IMR-90 (cell line): Measurements from ENCODE around the gene PPP1R16B. TPM values are rescaled to one million over a fixed set of nuclear protein-coding genes. Genes with fewer than 3 reads are reported as not detected.

Experiments used
- ATAC-seq: fragments of 200-7000 bp; cut with Tn5 transposase; 2 replicates; pipeline ENCODE4 v1.9.1; 2020; ENCODE audit warnings: low read depth, mild to moderate bottlenecking, moderate library complexity
- BruUV-seq: library from RNA; stranded (reverse); fragments of 400-500 nt; replicated peaks from 2 replicates; lab custom pipeline; 2021; lab: Mats Ljungman, UMichigan
- CTCF ChIA-PET: fragments of 300-600 bp; formaldehyde crosslinking; extraction: SDS; loops from one replicate; lab custom pipeline; 2021; ENCODE audit warnings: antibody characterized with exemption; lab: Yijun Ruan, JAX
- POLR2A ChIA-PET: fragments of 300-600 bp; sonication (Branson Sonifier 250); formaldehyde crosslinking; loops from one replicate; lab custom pipeline; 2022; ENCODE audit warnings: antibody characterized with exemption; ENCODE audit not compliant: unreplicated experiment; lab: Charles Lee
- DNase-seq: peaks from one replicate; pipeline ENCODE4 v3.0.0; 2013
- H2AFZ ChIP-seq: replicated peaks from 2 replicates; pipeline ENCODE3; 2013; ENCODE audit warnings: low read length, mild to moderate bottlenecking; ENCODE audit not compliant: poor library complexity
- H2AK5ac ChIP-seq: 2 replicates; pipeline ENCODE4 v1.6.1; 2013; ENCODE audit warnings: low read depth, low read length, inconsistent platforms
- H2AK9ac ChIP-seq: replicated peaks from 2 replicates; pipeline ENCODE3; 2013; ENCODE audit warnings: mild to moderate bottlenecking, low read depth, low read length, moderate library complexity; ENCODE audit not compliant: poor library complexity
- H2BK120ac ChIP-seq: 2 replicates; pipeline ENCODE4 v1.6.1; 2013; ENCODE audit warnings: low read depth, low read length, inconsistent platforms
- H2BK15ac ChIP-seq: 3 replicates; pipeline ENCODE4 v1.6.1; 2013; ENCODE audit warnings: low read depth, low read length, inconsistent platforms
- H2BK20ac ChIP-seq: 2 replicates; pipeline ENCODE4 v1.6.1; 2013; ENCODE audit warnings: low read depth, mild to moderate bottlenecking, inconsistent platforms, low read length, moderate library complexity
- H2BK5ac ChIP-seq: 2 replicates; pipeline ENCODE4 v1.6.1; 2013; ENCODE audit warnings: mild to moderate bottlenecking, low read depth, low read length, inconsistent platforms; ENCODE audit not compliant: poor library complexity, severe bottlenecking
- H3K14ac ChIP-seq: replicated peaks from 2 replicates; pipeline ENCODE4 v1.6.1; 2013; ENCODE audit warnings: low read depth, low read length, inconsistent platforms
- H3K18ac ChIP-seq: 2 replicates; pipeline ENCODE4 v1.6.1; 2013; ENCODE audit warnings: low read depth, low read length, control low read depth
- H3K23ac ChIP-seq: 2 replicates; pipeline ENCODE4 v1.6.1; 2013; ENCODE audit warnings: low read depth, low read length, inconsistent platforms
- H3K27ac ChIP-seq: 2 replicates; pipeline ENCODE4 v1.5.1; 2013; ENCODE audit warnings: mild to moderate bottlenecking, control low read depth, low read length; ENCODE audit not compliant: insufficient read depth
- H3K27me3 ChIP-seq: 2 replicates; pipeline ENCODE4 v1.6.1; 2013; ENCODE audit warnings: low read length; ENCODE audit not compliant: control insufficient read depth, insufficient read depth
- H3K36me3 ChIP-seq: 2 replicates; pipeline ENCODE4 v1.6.1; 2013; ENCODE audit warnings: low read length, mixed read lengths; ENCODE audit not compliant: control insufficient read depth, insufficient read depth
- H3K4ac ChIP-seq: 2 replicates; pipeline ENCODE4 v1.6.1; 2013; ENCODE audit warnings: low read depth, low read length, inconsistent platforms
- H3K4me1 ChIP-seq: 2 replicates; pipeline ENCODE4 v1.6.1; 2013; ENCODE audit warnings: low read length, mixed read lengths; ENCODE audit not compliant: control insufficient read depth, insufficient read depth
- H3K4me2 ChIP-seq: 2 replicates; pipeline ENCODE4 v1.6.1; 2013; ENCODE audit warnings: low read depth, mild to moderate bottlenecking, control low read depth, low read length, moderate library complexity
- H3K4me3 ChIP-seq: 2 replicates; pipeline ENCODE4 v1.5.1; 2013; ENCODE audit warnings: low read depth, mild to moderate bottlenecking, control low read depth, low read length, moderate library complexity; ENCODE audit not compliant: insufficient read depth
- H3K56ac ChIP-seq: 2 replicates; pipeline ENCODE4 v1.6.1; 2013; ENCODE audit warnings: low read length, inconsistent platforms; ENCODE audit not compliant: insufficient read depth; ENCODE audit errors: extremely low read depth
- H3K79me1 ChIP-seq, 2 experiments: 2 replicates each; pipeline ENCODE4 v1.6.1; 2013; ENCODE audit warnings: low read length in 2 of 2, inconsistent platforms in 1 of 2, low read depth in 1 of 2
- H3K9ac ChIP-seq: 2 replicates; pipeline ENCODE4 v1.6.1; 2013; ENCODE audit warnings: low read depth, low read length, control low read depth
- H3K9me1 ChIP-seq: 2 replicates; pipeline ENCODE4 v1.6.1; 2013; ENCODE audit warnings: low read length, inconsistent platforms; ENCODE audit not compliant: insufficient read depth
- H3K9me3 ChIP-seq: 2 replicates; pipeline ENCODE4 v1.6.1; 2013; ENCODE audit warnings: low read length; ENCODE audit not compliant: control insufficient read depth, insufficient read depth
- H4K20me1 ChIP-seq: 2 replicates; pipeline ENCODE4 v1.6.1; 2013; ENCODE audit warnings: low read length, inconsistent platforms; ENCODE audit not compliant: insufficient read depth
- H4K5ac ChIP-seq: 2 replicates; pipeline ENCODE4 v1.6.1; 2013; ENCODE audit warnings: mild to moderate bottlenecking, low read depth, low read length, control low read depth
- H4K8ac ChIP-seq, 2 experiments: 2 replicates each; pipeline ENCODE4 v1.6.1; 2013; ENCODE audit warnings: low read depth in 2 of 2, low read length in 2 of 2, control low read depth in 1 of 2, inconsistent platforms in 1 of 2
- H4K91ac ChIP-seq: 2 replicates; pipeline ENCODE4 v1.6.1; 2013; ENCODE audit warnings: low read depth, low read length, inconsistent platforms; ENCODE audit not compliant: insufficient read depth
- BHLHE40 ChIP-seq: fragments of 150-350 bp; IDR thresholded peaks from 2 replicates; pipeline ENCODE4 v1.6.1; 2016; ENCODE audit warnings: mild to moderate bottlenecking, low read depth, low read length
- CEBPB ChIP-seq: IDR thresholded peaks from 2 replicates; pipeline ENCODE4 v1.6.1; 2012; ENCODE audit warnings: low read depth, low read length, improper control_type of control experiment
- CHD1 ChIP-seq: IDR thresholded peaks from 2 replicates; pipeline ENCODE4 v1.6.1; 2012; ENCODE audit warnings: low read depth, low read length, improper control_type of control experiment
- CTCF ChIP-seq: conservative IDR thresholded peaks from 2 replicates; pipeline ENCODE4 v1.5.1; 2012; ENCODE audit warnings: mild to moderate bottlenecking, low read depth, low read length, improper control_type of control experiment
- ELK1 ChIP-seq: fragments of 150-350 bp; IDR thresholded peaks from 2 replicates; pipeline ENCODE4 v1.6.1; 2016; ENCODE audit warnings: low read depth, mild to moderate bottlenecking, low read length, moderate library complexity, borderline replicate concordance
- FOS ChIP-seq: fragments of 150-350 bp; IDR thresholded peaks from 2 replicates; pipeline ENCODE4 v1.6.1; 2016; ENCODE audit warnings: low read depth, low read length
- MAFK ChIP-seq: IDR thresholded peaks from 2 replicates; pipeline ENCODE4 v1.6.1; 2012; ENCODE audit warnings: low read depth, low read length, improper control_type of control experiment
- MAZ ChIP-seq: IDR thresholded peaks from 2 replicates; pipeline ENCODE4 v1.6.1; 2012; ENCODE audit warnings: low read depth, mild to moderate bottlenecking, low read length, improper control_type of control experiment, moderate library complexity, borderline replicate concordance
- MXI1 ChIP-seq: IDR thresholded peaks from 2 replicates; pipeline ENCODE4 v1.6.1; 2012; ENCODE audit warnings: low read depth, mild to moderate bottlenecking, low read length, moderate library complexity, borderline replicate concordance
- NFE2L2 ChIP-seq: fragments of 150-350 bp; IDR thresholded peaks from 2 replicates; pipeline ENCODE4 v1.6.1; 2016; ENCODE audit warnings: low read depth, mild to moderate bottlenecking, low read length
- POLR2A ChIP-seq: IDR thresholded peaks from 2 replicates; pipeline ENCODE4 v1.6.1; 2012; ENCODE audit warnings: mild to moderate bottlenecking, low read depth, low read length
- RAD21 ChIP-seq: IDR thresholded peaks from 2 replicates; pipeline ENCODE4 v1.6.1; 2012; ENCODE audit warnings: low read length, improper control_type of control experiment
- RCOR1 ChIP-seq: IDR thresholded peaks from 2 replicates; pipeline ENCODE4 v1.6.1; 2012; ENCODE audit warnings: mild to moderate bottlenecking, low read length, improper control_type of control experiment; ENCODE audit not compliant: insufficient replicate concordance
- RFX5 ChIP-seq: IDR thresholded peaks from 2 replicates; pipeline ENCODE4 v1.8.0; 2012; ENCODE audit warnings: low read depth, mild to moderate bottlenecking, low read length, moderate library complexity
- USF2 ChIP-seq: fragments of 150-350 bp; IDR thresholded peaks from 2 replicates; pipeline ENCODE4 v1.6.1; 2017; ENCODE audit warnings: mild to moderate bottlenecking, antibody characterized with exemption, low read length, low read depth
- WGBS, 2 experiments: methylation state at CpG; one replicate each; pipeline versions ENCODE4 v1.1.5 to v1.1.7; 2013; ENCODE audit warnings: missing lambda C conversion rate in 2 of 2; ENCODE audit not compliant: insufficient read length in 1 of 2; ENCODE audit errors: extremely low coverage in 2 of 2; 5-methylcytosine and 5-hydroxymethylcytosine counted together
- dilution Hi-C: fragments of 300-500 bp; cut with HindIII; formaldehyde crosslinking; loops from one replicate; pipeline ENCODE4 v1.14.3; 2018; ENCODE audit warnings: low sequenced_read_pairs; ENCODE audit not compliant: unreplicated experiment
- in situ Hi-C: fragments of 300-500 bp; cut with MboI; formaldehyde crosslinking; loops from 3 replicates; pipeline ENCODE4 v1.14.3; 2019; ENCODE audit warnings: low sequenced_read_pairs, inconsistent platforms, mixed read lengths
- intact Hi-C: fragments of 100-400 bp; cut with micrococcal nuclease; formaldehyde crosslinking; loops from 2 replicates; pipeline ENCODE4 v1.10.0; 2022
- polyA plus RNA-seq, 3 experiments: library from polyadenylated mRNA; depleted of rRNA; stranded (reverse); fragments of >200 nt; gene quantifications; 2 replicates each; pipeline ENCODE4 v1.2.3, GENCODE V29; 2012; ENCODE audit warnings: low replicate concordance in 1 of 3
- total RNA-seq: library from RNA; depleted of rRNA; stranded (reverse); fragments of >200 nt; gene quantifications from 2 replicates; pipeline ENCODE4 v1.2.3, GENCODE V29; 2012

Gene PPP1R16B
- total and polyA plus RNA-seq, 2 of the 4 experiments (the other 2 are of a cell fraction) = not detected

- Histone ChIP-seq H3K36me3 (no peaks in the 10 kb centered on the region), H2AFZ (no peak overlapping the region), H4K5ac (no peak overlapping the region), H3K79me1 (no peaks in the 10 kb centered on the region), H2BK15ac (no peak overlapping the region), H2AK9ac (no peak overlapping the region), H3K9ac (no peak overlapping the region), H3K14ac (no peak overlapping the region), H3K4me2 (no peak overlapping the region), H3K4me1 (no peaks in the 10 kb centered on the region), H3K23ac (no peak overlapping the region), H3K56ac (no peak overlapping the region), H3K27me3 (peaks cover 6% of the 10 kb centered on the region), H4K20me1 (no peaks in the 10 kb centered on the region), H3K27ac (no peak overlapping the region), H3K9me1 (no peaks in the 10 kb centered on the region), H2AK5ac (no peak overlapping the region), H4K8ac (no peak overlapping the region), H2BK120ac (no peak overlapping the region), H4K91ac (no peak overlapping the region), H3K18ac (no peak overlapping the region), H3K4me3 (no peak overlapping the region), H2BK5ac (no peak overlapping the region), H3K4ac (no peak overlapping the region), H3K9me3 (no peaks in the 10 kb centered on the region), H2BK20ac (no peak overlapping the region)
- 82% methylated on average over 2 of the region's 12 CpGs; no CpG with 5 or more reads in 1 of the 2 experiments for WGBS, 2 experiments
- intact Hi-C loops = no loop called here
- no peak for TF ChIP-seq ELK1
- no peak for TF ChIP-seq RCOR1
- no peak for TF ChIP-seq FOS
- TF ChIP-seq RAD21 = no peak
- TF ChIP-seq CTCF = no peak
- TF ChIP-seq USF2 = no peak
- no peak for TF ChIP-seq RFX5
- no peak for TF ChIP-seq CHD1
- TF ChIP-seq POLR2A = no peak
- no peak for TF ChIP-seq MAZ
- TF ChIP-seq MAFK = no peak
- no peak for TF ChIP-seq BHLHE40
- no peak for TF ChIP-seq MXI1
- TF ChIP-seq NFE2L2 = no peak
- no peak for TF ChIP-seq CEBPB
- ChIA-PET POLR2A (no interaction called here), CTCF (no interaction called here)
- ATAC-seq (no peak), DNase-seq (no peak)
- in situ Hi-C loops = no loop called here
- dilution Hi-C loops = no loop called here
- no TSS peak for BruUV-seq
Measured at GRCh38 chr20:38866265-38867061, 61.0 kb downstream of the PPP1R16B start.
